ENCODE results near the gene LRRC52. TPM values are rescaled to one million over a fixed set of nuclear protein-coding genes. Genes with fewer than 3 reads are reported as not detected.
"Not testable (repeated sequence)": the region's sequence is repeated elsewhere in the genome, so short reads cannot be mapped to it uniquely, and the experiment has no call there.

The LRRC52 gene
- total RNA-seq, 1 donor from 2014 or later, result not detected

DNA sequence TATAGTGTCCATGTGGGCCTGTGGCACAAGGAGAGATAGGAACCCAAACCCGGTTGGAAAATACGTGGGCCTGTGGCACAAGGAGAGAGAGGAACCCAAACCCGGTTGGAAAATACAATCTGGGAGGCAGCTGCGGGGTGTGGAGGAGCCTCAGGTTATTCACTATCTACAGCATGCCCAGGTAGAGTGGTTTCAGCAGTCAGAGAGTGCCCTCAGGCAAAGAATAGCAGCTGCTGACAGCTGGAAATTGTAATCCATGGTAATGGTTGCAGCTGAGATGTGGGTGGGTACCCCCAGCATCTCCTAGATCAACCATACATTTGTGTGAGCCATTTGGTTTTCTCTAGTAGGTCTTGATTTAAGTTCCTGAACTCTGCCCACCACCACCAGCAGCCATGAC, 61.4 kb downstream of the LRRC52 start:
- no peaks in the 10 kb centered on the region for H3K36me3 Mint-ChIP-seq
- H3K9me3 Mint-ChIP-seq, result no peaks in the 10 kb centered on the region
- no peak for TF ChIP-seq CTCF (conservative IDR thresholded peaks at IDR 0.05)
- H3K27ac Mint-ChIP-seq, result no peak overlapping the region
- no peak overlapping the region for H3K4me3 Mint-ChIP-seq
- H3K4me1 Mint-ChIP-seq (ENCODE audit: unreplicated experiment), result peaks cover 6% of the 10 kb centered on the region
- DNase-seq (ENCODE audit: extremely low spot score, unreplicated experiment), result no peak
- no peaks in the 10 kb centered on the region for H3K27me3 Mint-ChIP-seq

DNA sequence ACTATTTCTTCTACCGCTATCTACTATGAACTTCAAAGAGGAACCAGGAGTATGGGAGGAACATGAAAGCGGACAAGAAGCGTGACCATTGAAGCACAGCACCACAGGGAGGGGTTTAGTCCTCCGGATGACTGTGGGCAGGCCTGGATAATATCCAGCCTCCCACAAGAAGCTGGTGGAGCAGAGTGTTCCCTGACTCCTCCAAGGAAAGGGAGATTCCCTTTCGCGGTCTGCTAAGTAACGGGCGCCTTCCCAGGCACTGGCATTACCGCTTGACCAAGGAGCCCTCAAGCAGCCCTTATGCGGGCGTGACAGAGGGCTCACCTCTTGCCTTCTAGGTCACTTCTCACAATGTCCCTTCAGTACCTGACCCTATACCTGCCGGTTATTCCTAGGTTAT, 62.9 kb downstream of the LRRC52 start:
- H3K27ac Mint-ChIP-seq; H3K4me3 Mint-ChIP-seq; H3K4me1 Mint-ChIP-seq (ENCODE audit: unreplicated experiment); DNase-seq (ENCODE audit: extremely low spot score, unreplicated experiment); H3K36me3 Mint-ChIP-seq; H3K27me3 Mint-ChIP-seq; H3K9me3 Mint-ChIP-seq: not testable (repeated sequence)

GRCh38 chr1:165610866-165611265, 67.1 kb downstream of the LRRC52 start:
- TF ChIP-seq CTCF (conservative IDR thresholded peaks at IDR 0.05), result no peak
- Mint-ChIP-seq H3K9me3 (no peaks in the 10 kb centered on the region), H3K4me3 (no peak overlapping the region)

GRCh38 chr1:165612062-165612461, 68.3 kb downstream of the LRRC52 start:
- H3K4me1 Mint-ChIP-seq (ENCODE audit: unreplicated experiment), result no peaks in the 10 kb centered on the region
- no peak overlapping the region for H3K27ac Mint-ChIP-seq
- no peak for TF ChIP-seq CTCF (conservative IDR thresholded peaks at IDR 0.05)
- no peaks in the 10 kb centered on the region for H3K9me3 Mint-ChIP-seq
- DNase-seq (ENCODE audit: extremely low spot score, unreplicated experiment), result no peak
- H3K4me3 Mint-ChIP-seq, result no peak overlapping the region
- H3K36me3 Mint-ChIP-seq, result no peaks in the 10 kb centered on the region
- peaks cover 1% of the 10 kb centered on the region for H3K27me3 Mint-ChIP-seq

More at GRCh38 chr1:165610866-165611265, 67.1 kb downstream of the LRRC52 start:
- Mint-ChIP-seq H3K4me1 (ENCODE audit: unreplicated experiment) (no peaks in the 10 kb centered on the region), H3K27ac (no peak overlapping the region), H3K36me3 (no peaks in the 10 kb centered on the region), H3K27me3 (no peaks in the 10 kb centered on the region)
- no peak for DNase-seq (ENCODE audit: extremely low spot score, unreplicated experiment)

Other genes starting within 250 kb of the LRRC52 start
- 13.5 and 34.4 TPM in 2 replicates for gene LMX1A, start 187.3 kb upstream of the LRRC52 start, total RNA-seq (ENCODE audit: low replicate concordance)
- gene RXRG, start 98.9 kb upstream of the LRRC52 start, total RNA-seq (ENCODE audit: low replicate concordance), result 0.98 and 5.8 TPM in 2 replicates
- 133 and 206 TPM in 2 replicates for gene MGST3, start 87.2 kb downstream of the LRRC52 start, total RNA-seq (ENCODE audit: low replicate concordance)
- 44.7 and 57.8 TPM in 2 replicates for gene ALDH9A1, start 154.6 kb downstream of the LRRC52 start, total RNA-seq (ENCODE audit: low replicate concordance)
- gene TMCO1, start 224.9 kb downstream of the LRRC52 start, total RNA-seq (ENCODE audit: low replicate concordance), result 95.0 and 109 TPM in 2 replicates